SK-N-MC (cell line): Measurements from ENCODE around the gene NSUN7.

Experiments
- DNase-seq: peaks from one replicate; pipeline ENCODE4 v3.0.0-alpha.2; 2011; ENCODE audit warnings: low read depth, low spot score
- H3K27ac ChIP-seq: fragments of 200-600 bp; sonication (generic); 2 replicates; pipeline ENCODE4 v1.5.1; 2016; ENCODE audit warnings: mixed run types
- H3K36me3 ChIP-seq: fragments of 200-600 bp; sonication (generic); 2 replicates; pipeline ENCODE4 v1.6.1; 2017; ENCODE audit warnings: antibody characterized with exemption, low read length, mixed read lengths; ENCODE audit not compliant: insufficient read depth
- H3K4me3 ChIP-seq: fragments of 200-600 bp; sonication (generic); 2 replicates; pipeline ENCODE4 v1.5.1; 2016
- H3K9ac ChIP-seq: fragments of 200-600 bp; sonication (generic); 2 replicates; pipeline ENCODE4 v1.8.0; 2017; ENCODE audit warnings: mixed run types, mixed read lengths; ENCODE audit not compliant: insufficient read length
- H3K9me3 ChIP-seq: fragments of 200-600 bp; sonication (generic); 2 replicates; pipeline ENCODE4 v1.6.1; 2017; ENCODE audit warnings: low read depth, mild to moderate bottlenecking, antibody characterized with exemption, low read length, moderate library complexity, mixed read lengths
- EZH2 ChIP-seq: fragments of 200-600 bp; sonication (generic); IDR thresholded peaks from one replicate; pipeline ENCODE4 v1.6.1; 2017; ENCODE audit warnings: antibody characterized with exemption
- FOXP2 ChIP-seq: optimal IDR thresholded peaks from 2 replicates; pipeline ENCODE3; 2011; ENCODE audit warnings: mild to moderate bottlenecking, moderate library complexity; ENCODE audit not compliant: insufficient read depth; ENCODE audit errors: extremely low read length, control extremely low read depth
- POLR2AphosphoS5 ChIP-seq: IDR thresholded peaks from 2 replicates; pipeline ENCODE4 v1.6.1; 2012; ENCODE audit warnings: mild to moderate bottlenecking, low read depth, low read length, borderline replicate concordance

The NSUN7 gene

DNA sequence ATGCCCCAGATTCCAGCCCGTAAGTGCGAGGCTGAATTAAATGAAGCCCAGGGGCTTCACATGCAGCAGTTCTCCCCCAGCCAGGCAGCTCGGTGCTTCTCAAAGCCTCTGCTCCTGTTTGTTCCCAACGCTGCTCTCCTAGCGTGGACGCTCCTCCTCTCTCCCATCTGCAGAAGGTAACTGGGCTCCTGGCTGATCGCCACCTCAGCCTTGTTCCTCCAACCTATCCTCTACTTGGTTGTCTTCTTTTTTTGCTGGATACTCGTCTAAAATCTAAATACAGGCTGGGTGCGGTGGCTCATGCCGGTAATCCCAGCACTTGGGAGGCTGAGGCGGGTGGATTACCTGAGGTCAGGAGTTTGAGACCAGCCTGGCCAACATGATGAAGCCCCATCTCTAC is 70.3 kb downstream of the NSUN7 start:
- no peak for DNase-seq
- H3K27ac ChIP-seq, result no peak overlapping the region
- no peak overlapping the region for H3K4me3 ChIP-seq
- H3K36me3 ChIP-seq, result peaks cover 39% of the 10 kb centered on the region
- H3K9ac ChIP-seq, result no peak overlapping the region
- H3K9me3 ChIP-seq, result no peaks in the 10 kb centered on the region
- TF ChIP-seq FOXP2 (no peak), POLR2AphosphoS5 (no peak), EZH2 (no peak)

- no peaks in the 10 kb centered on the region for H3K9me3 ChIP-seq
- no peak overlapping the region for H3K4me3 ChIP-seq
- no peak for DNase-seq
- no peak overlapping the region for H3K27ac ChIP-seq
- no peak overlapping the region for H3K9ac ChIP-seq
- peaks cover 31% of the 10 kb centered on the region; the same call in 1 of the 2 replicates for H3K36me3 ChIP-seq
- TF ChIP-seq FOXP2, result no peak
- TF ChIP-seq POLR2AphosphoS5, result no peak
- TF ChIP-seq EZH2, result no peak
Measured at GRCh38 chr4:40822420-40823166, 72.8 kb downstream of the NSUN7 start.

- H3K36me3 ChIP-seq, result peaks cover 31% of the 10 kb centered on the region; the same call in 1 of the 2 replicates
- H3K9me3 ChIP-seq, result no peaks in the 10 kb centered on the region
- no peak for DNase-seq
- H3K9ac ChIP-seq, result no peak overlapping the region
- H3K27ac ChIP-seq, result no peak overlapping the region
- no peak overlapping the region for H3K4me3 ChIP-seq
- TF ChIP-seq FOXP2 (no peak), EZH2 (no peak), POLR2AphosphoS5 (no peak)
Measured at GRCh38 chr4:40825014-40825838, 75.5 kb downstream of the NSUN7 start.

GRCh38 chr4:40826821-40827220 is 77.1 kb downstream of the NSUN7 start:
- no peak for TF ChIP-seq FOXP2
- no peak for TF ChIP-seq POLR2AphosphoS5
- TF ChIP-seq EZH2, result no peak
- H3K9ac ChIP-seq, result no peak overlapping the region
- no peak overlapping the region for H3K27ac ChIP-seq
- no peak overlapping the region for H3K4me3 ChIP-seq
- peaks cover 23% of the 10 kb centered on the region; the same call in 1 of the 2 replicates for H3K36me3 ChIP-seq
- DNase-seq, result no peak
- no peaks in the 10 kb centered on the region for H3K9me3 ChIP-seq

GRCh38 chr4:40827758-40828157 is 78.0 kb downstream of the NSUN7 start:
- DNase-seq, result no peak
- no peaks in the 10 kb centered on the region for H3K9me3 ChIP-seq
- H3K27ac ChIP-seq, result no peak overlapping the region
- H3K9ac ChIP-seq, result no peak overlapping the region
- TF ChIP-seq POLR2AphosphoS5 (no peak), FOXP2 (no peak), EZH2 (no peak)
- H3K36me3 ChIP-seq, result peaks cover 16% of the 10 kb centered on the region; the same call in 1 of the 2 replicates
- no peak overlapping the region for H3K4me3 ChIP-seq

- Histone ChIP-seq H3K9me3 (no peaks in the 10 kb centered on the region), H3K9ac (no peak overlapping the region), H3K27ac (no peak overlapping the region), H3K4me3 (no peak overlapping the region), H3K36me3 (peaks cover 8% of the 10 kb centered on the region; the same call in 1 of the 2 replicates)
- TF ChIP-seq EZH2, result no peak
- DNase-seq, result no peak
Measured at GRCh38 chr4:40828661-40829060, 78.9 kb downstream of the NSUN7 start.

DNA sequence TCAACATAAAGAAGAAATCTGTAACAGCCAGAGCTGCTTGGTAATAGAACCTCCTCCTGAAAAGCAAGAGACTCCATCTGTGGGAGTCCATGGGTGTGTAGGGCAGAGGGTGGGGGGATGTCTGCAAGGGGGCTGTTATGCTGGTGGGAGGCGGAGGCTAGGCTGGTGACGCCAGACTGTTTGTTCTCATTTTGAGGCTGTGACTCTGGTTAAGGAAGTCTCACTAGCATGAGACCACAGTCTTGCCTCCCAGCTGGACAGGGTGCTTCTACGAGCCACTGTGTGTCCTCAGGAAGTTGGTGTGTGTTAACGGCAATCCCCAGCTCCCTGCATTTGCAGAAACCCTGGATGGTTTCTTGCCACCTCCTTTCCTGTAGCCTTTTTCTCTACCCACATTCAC is 79.8 kb downstream of the NSUN7 start:
- Histone ChIP-seq H3K9ac (no peak overlapping the region), H3K4me3 (no peak overlapping the region), H3K9me3 (no peaks in the 10 kb centered on the region), H3K36me3 (peaks cover 8% of the 10 kb centered on the region; the same call in 1 of the 2 replicates), H3K27ac (no peak overlapping the region)
- DNase-seq, result no peak
- TF ChIP-seq EZH2 (no peak), FOXP2 (no peak), POLR2AphosphoS5 (no peak)

GRCh38 chr4:40831146-40831907 is 81.6 kb downstream of the NSUN7 start:
- no peaks in the 10 kb centered on the region for H3K9me3 ChIP-seq
- DNase-seq, result no peak
- no peak overlapping the region for H3K27ac ChIP-seq
- peaks cover 8% of the 10 kb centered on the region; the same call in 1 of the 2 replicates for H3K36me3 ChIP-seq
- no peak overlapping the region for H3K4me3 ChIP-seq
- no peak overlapping the region for H3K9ac ChIP-seq
- TF ChIP-seq POLR2AphosphoS5 (no peak), FOXP2 (no peak), EZH2 (no peak)
